ENCODE results near the gene IFNE.

IFNE gene, protein sequence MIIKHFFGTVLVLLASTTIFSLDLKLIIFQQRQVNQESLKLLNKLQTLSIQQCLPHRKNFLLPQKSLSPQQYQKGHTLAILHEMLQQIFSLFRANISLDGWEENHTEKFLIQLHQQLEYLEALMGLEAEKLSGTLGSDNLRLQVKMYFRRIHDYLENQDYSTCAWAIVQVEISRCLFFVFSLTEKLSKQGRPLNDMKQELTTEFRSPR

DNA sequence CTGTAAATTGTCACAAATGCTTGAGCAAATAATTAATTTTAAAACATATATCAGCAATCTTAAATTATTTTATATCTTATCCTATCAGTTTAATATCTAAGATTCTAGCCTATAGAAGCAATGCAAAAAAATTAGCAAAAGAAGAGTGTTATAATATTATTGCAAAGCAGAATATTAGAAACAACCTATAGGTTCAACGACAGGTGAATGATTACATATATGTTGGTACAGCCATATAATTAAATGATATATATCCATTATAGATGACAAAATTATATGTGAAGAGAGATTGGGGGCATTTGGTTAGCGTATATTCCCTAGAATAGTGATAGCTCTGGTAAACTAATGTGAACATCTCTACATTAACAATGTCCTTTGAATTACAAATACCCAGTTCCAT is at the start of gene IFNE:
Gene IFNE (minus strand): TSS at position 101 of the 400 bp plus-strand sequence. CDS start 619 bp downstream, outside the sequence.
- no peak for FAIRE-seq

GRCh38 chr9:21528123-21528808 is 46.2 kb upstream of the IFNE start:
- FAIRE-seq, result no peak

DNA sequence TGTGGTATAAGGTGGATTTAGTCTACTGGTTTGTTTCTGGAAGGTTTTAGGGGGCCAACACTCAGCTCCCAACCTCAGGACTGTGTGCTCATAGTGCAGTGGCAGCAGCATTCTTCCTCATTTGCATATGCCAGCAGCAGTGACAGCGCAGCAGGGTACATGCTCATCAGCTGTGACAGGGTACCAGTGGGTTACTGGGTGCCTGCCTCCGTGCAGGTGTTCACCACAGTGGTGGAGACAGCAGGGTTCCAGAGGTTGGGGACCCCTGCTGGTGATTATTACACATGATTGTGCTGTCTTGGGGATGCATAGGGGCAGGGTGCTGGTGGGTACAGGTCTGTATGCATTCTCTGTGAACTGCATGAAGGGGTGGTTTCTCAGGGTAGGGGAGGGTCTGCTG is 45.5 kb upstream of the IFNE start:
- FAIRE-seq, result no peak

- no peak for FAIRE-seq
These were observed 43.1 kb upstream of the IFNE start for GRCh38 chr9:21525174-21525573.

- no peak for FAIRE-seq
These were observed 42.2 kb upstream of the IFNE start for GRCh38 chr9:21524099-21524830.

- no peak for FAIRE-seq
These were observed 41.2 kb upstream of the IFNE start for GRCh38 chr9:21523021-21524014.

- no peak for FAIRE-seq
These were observed 40.2 kb upstream of the IFNE start for GRCh38 chr9:21522348-21522747.

- FAIRE-seq, result no peak
These were observed 39.3 kb upstream of the IFNE start for GRCh38 chr9:21521448-21521847.

- no peak for FAIRE-seq
These were observed 38.6 kb upstream of the IFNE start for GRCh38 chr9:21520501-21521228.

DNA sequence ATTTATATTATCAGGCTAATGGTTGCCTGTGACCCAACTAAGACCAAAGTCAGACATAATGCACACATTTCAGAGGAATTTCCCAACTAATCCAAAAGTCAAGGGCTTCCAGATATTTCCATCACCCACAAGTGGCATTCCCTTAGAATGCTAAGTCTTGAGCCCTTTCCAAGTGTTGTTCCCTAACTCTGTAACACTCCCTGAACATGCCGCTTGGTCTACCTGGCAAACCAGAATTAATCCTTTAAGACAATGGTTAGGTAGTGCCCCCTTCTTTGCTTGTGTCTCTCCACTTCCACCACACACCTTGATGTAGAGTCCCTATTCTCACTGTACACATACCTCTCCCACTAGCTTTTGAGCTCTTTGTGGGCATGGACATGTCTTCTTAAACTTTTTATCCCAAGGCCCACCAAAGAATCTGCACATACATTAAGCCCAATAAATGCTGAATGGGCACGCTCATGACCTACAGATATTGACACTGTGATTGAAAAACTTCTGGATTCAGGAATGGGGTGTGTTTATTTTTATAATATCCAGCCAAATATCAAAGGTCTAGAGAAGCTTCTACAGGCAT is 37.8 kb upstream of the IFNE start:
- no peak for FAIRE-seq

DNA sequence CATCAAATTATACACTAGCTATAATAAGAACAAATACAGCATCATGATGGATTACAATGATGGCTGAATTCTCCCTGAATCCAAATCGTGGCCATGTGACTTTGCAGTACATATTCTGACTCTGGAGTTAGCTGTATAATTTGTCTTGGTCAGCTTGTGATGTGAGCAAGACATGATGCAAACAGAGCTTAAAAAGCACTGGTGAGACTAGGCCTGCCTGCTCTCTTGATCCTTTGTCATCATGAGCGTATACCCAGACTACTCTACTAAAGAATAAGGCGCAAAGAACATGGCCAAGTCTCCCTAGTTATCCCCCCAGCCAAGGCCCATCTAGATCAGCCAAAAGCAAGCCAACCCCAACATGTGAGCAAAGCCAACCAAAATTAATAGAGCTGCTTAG is 34.7 kb upstream of the IFNE start:
- FAIRE-seq, result no peak

DNA sequence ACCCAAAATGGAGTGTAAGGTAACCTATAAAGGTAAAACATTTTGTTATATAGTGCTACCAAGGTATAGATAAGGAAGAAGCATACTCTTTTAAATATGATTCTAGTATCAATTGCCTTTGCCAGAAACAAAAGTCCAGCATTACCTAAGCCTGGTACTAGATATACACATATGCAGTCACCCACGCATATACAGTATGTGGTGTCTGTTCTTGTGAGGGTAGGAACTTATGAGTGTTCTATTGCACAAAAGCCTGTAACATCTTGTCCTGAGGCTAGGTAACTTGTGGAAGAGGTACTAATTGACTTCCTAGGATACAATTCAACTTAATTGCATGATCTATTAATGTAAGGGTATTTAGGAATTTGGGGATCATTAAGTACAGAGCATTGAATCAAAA is 31.3 kb upstream of the IFNE start:
- FAIRE-seq, result no peak

DNA sequence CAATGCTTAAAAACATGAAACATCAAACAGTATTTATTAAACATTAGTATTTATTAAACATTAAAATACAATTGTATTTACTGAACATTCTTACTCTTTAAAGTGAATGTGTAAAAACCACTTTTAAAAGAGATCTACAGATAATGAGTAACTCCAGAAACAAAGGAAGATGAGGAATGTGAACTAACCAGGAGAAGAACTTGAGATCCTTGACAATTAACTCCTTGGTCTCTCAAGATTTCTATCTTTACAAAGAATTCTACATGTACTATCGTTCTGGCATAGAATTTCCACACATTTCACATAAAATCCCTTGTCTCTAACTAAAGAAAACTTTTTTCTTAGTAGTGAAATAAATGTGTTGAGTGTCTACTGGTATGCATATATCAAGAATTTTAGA is 28.7 kb upstream of the IFNE start:
- peak; percentile 19 for FAIRE-seq

GRCh38 chr9:21507483-21507790 is 25.3 kb upstream of the IFNE start:
- no peak for FAIRE-seq

DNA sequence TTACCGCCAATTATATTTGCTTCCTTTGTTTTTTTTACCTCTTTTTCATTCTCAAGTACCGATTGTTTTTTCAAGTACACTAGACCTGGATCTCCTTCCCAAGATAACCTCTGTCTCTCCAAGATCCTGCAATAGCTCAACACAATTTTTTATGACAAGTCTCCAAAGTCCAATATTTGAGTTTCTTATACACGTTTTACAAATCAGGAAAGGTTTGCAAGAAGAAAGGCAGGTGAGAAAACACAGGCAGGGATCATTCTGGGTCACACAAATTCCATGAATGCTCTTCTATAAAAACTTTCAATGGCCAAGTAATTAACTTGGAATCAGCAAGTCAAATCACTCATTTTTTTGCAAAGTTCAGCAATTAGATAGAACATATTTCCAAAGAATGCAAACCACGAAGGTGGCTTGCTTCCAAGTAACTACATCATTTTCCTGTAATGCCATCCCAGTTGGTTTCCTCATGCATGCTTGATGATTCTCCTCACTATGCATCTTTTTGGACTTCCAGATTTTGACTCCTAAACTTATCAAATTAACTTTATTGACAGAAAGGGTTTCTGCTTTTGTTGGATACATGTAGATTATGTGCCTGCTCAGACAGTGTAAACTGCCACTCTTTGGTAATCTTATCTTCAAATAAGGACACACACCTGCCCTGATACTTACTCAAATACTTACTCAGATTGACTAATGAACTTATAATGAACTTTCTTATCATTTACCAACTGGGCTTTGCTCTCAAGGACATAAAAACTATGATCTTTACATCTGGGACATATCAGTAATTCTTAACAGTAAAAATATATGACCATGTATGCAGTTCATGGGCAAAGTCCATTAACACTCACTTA is 24.7 kb upstream of the IFNE start:
- FAIRE-seq, result no peak

DNA sequence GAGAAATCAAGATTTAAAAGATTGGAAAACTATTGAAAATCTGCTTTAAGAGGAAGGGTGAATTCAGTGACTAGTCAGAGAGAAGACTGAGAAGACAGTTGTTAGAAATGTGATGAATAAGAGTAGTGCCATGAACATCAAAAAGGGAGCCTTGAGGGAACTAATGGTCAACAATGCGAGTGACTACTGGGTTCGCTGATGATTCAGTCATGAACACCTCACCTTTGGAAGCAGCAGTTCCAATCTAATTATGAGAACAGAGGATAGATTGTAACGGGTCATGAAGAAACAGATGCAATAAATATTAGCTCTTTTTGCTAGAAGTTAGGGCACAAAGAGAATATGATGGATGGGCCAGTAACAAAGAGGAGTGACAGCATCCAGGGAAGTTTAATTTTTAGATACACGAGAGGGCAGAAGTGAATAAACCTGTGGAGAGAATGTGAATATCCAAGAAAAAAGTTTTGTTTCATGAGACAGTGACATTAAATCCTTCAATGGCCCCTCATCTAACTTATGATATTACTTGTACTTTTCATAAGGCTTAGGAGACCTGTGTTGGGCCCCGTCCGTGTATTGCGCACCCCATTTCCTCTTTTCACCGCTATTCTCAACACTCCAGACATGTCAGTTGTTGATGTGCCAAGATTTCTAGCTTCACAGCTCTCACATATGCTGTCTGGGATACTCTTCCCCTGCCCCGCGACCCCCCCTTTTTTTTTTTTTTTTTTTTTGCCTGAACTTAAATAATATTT is 23.5 kb upstream of the IFNE start:
- no peak for FAIRE-seq

DNA sequence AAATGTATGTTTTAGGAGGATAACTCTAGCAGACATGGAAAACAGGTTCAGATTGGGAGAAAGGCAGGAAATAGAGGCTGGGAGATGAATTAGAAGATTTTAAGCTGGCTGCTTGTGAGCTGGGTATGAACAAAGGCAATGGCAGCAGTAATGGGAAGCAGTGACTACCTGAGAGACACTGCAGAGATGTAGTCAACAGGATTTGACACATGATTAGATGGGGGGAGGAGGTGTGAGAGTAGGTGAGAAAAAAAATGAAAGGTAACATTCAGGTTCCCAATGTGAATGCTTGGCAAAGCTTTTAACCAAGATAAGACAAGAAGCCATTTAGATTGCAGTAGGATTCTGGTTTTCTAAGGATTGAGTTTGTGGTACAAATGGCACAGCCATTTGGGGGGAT is 22.8 kb upstream of the IFNE start:
- no peak for FAIRE-seq

- no peak for FAIRE-seq
These were observed 22.0 kb upstream of the IFNE start for GRCh38 chr9:21504113-21504512.

DNA sequence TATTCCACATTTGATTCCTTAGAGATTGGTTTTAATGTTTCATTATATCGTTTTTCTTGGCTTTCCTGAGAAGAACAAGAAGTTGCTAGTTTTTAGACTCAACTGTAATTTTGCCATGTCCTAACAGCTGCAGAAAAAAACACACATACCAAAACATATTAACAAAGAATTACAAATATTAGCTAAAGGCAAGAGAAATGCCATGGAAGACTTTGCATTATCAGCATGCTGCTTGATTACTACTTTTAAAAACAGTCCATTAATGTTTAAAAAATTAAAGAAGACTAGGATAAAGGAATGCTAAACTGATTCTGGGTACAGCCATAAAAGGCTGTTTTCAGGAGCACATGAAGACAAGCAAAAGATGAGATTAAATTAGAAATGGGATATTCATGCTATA is 20.5 kb upstream of the IFNE start:
- no peak for FAIRE-seq

- FAIRE-seq, result no peak
These were observed 17.8 kb upstream of the IFNE start for GRCh38 chr9:21499912-21500311.

Data from G401.6 (cell line).